MM.1S (cell line): ENCODE measurements around the gene TERT.

Experiments
- DNase-seq: peaks from one replicate; pipeline ENCODE4 v3.0.0-alpha.2; 2015
- H2AFZ ChIP-seq: fragments of 300-600 bp; sonication (generic); 2 replicates; pipeline ENCODE4 v1.6.0; 2016; ENCODE audit warnings: antibody characterized with exemption, low read length
- H3F3A ChIP-seq: fragments of 300-600 bp; sonication (generic); 2 replicates; pipeline ENCODE4 v1.6.1; 2016; ENCODE audit warnings: mild to moderate bottlenecking, antibody characterized with exemption, low read length, moderate library complexity, mixed read lengths; ENCODE audit not compliant: insufficient read depth
- H3K27ac ChIP-seq: fragments of 300-600 bp; sonication (generic); 2 replicates; pipeline ENCODE4 v1.5.1; 2016; ENCODE audit warnings: mild to moderate bottlenecking, low read length
- H3K27me3 ChIP-seq: fragments of 300-600 bp; sonication (generic); replicated peaks from 2 replicates; pipeline ENCODE4 v1.6.0; 2016; ENCODE audit warnings: low read length; ENCODE audit not compliant: insufficient read depth
- H3K36me3 ChIP-seq: fragments of 300-600 bp; sonication (generic); replicated peaks from 2 replicates; pipeline ENCODE4 v1.6.1; 2016; ENCODE audit warnings: mild to moderate bottlenecking, low read length, mixed read lengths; ENCODE audit not compliant: insufficient read depth
- H3K4me1 ChIP-seq: fragments of 300-600 bp; sonication (generic); 2 replicates; pipeline ENCODE4 v1.6.1; 2016; ENCODE audit warnings: low read length, mixed read lengths
- H3K4me2 ChIP-seq: fragments of 300-600 bp; sonication (generic); 2 replicates; pipeline ENCODE4 v1.6.0; 2016; ENCODE audit warnings: low read depth, low read length
- H3K4me3 ChIP-seq: fragments of 300-600 bp; sonication (generic); 2 replicates; pipeline ENCODE4 v1.5.1; 2016; ENCODE audit warnings: low read length, mixed read lengths
- H3K79me2 ChIP-seq: fragments of 300-600 bp; sonication (generic); 2 replicates; pipeline ENCODE4 v1.6.1; 2016; ENCODE audit warnings: mixed run types, low read length, mixed read lengths
- H3K9ac ChIP-seq: fragments of 300-600 bp; sonication (generic); 2 replicates; pipeline ENCODE4 v1.6.1; 2016; ENCODE audit warnings: low read length, mixed read lengths
- H3K9me2 ChIP-seq: fragments of 300-600 bp; sonication (generic); replicated peaks from 2 replicates; pipeline ENCODE4 v1.6.1; 2016; ENCODE audit warnings: mild to moderate bottlenecking, low read length, mixed read lengths; ENCODE audit not compliant: insufficient read depth
- H3K9me3 ChIP-seq: fragments of 300-600 bp; sonication (generic); replicated peaks from 2 replicates; pipeline ENCODE4 v1.6.1; 2016; ENCODE audit warnings: mild to moderate bottlenecking, low read length, mixed read lengths; ENCODE audit not compliant: insufficient read depth
- H4K20me1 ChIP-seq: fragments of 300-600 bp; sonication (generic); 2 replicates; pipeline ENCODE4 v1.6.1; 2016; ENCODE audit warnings: mild to moderate bottlenecking, low read length, moderate library complexity, mixed read lengths; ENCODE audit not compliant: insufficient read depth
- EZH2 ChIP-seq: fragments of 300-600 bp; sonication (generic); optimal IDR thresholded peaks from 2 replicates; pipeline ENCODE3; 2017; ENCODE audit warnings: low read depth, mild to moderate bottlenecking, antibody characterized with exemption, low read length, mixed read lengths
- EZH2phosphoT487 ChIP-seq: fragments of 300-600 bp; sonication (generic); IDR thresholded peaks from 2 replicates; pipeline ENCODE4 v1.6.1; 2018; ENCODE audit warnings: antibody characterized with exemption, low read length
- TF ChIP-seq, protein P1 (sequence below): fragments of 300-600 bp; sonication (generic); IDR thresholded peaks from 2 replicates; pipeline ENCODE4 v1.5.1; 2016; ENCODE audit warnings: antibody characterized with exemption, low read length, mixed read lengths

Gene TERT

GRCh38 chr5:1261643-1262042 lies 33.2 kb downstream of the TERT start:
- Histone ChIP-seq H4K20me1 (no peaks in the 10 kb centered on the region), H3K4me2 (no peak overlapping the region), H3K4me1 (no peaks in the 10 kb centered on the region), H3K9me2 (no peaks in the 10 kb centered on the region), H3K36me3 (no peaks in the 10 kb centered on the region), H3K79me2 (no peaks in the 10 kb centered on the region), H3K4me3 (no peak overlapping the region), H2AFZ (no peak overlapping the region), H3F3A (no peaks in the 10 kb centered on the region), H3K27ac (no peak overlapping the region), H3K27me3 (no peaks in the 10 kb centered on the region), H3K9ac (no peak overlapping the region), H3K9me3 (no peaks in the 10 kb centered on the region)
- DNase-seq = no peak
- TF ChIP-seq EZH2 (no peak), EZH2phosphoT487 (no peak)
- TF ChIP-seq, protein P1, sequence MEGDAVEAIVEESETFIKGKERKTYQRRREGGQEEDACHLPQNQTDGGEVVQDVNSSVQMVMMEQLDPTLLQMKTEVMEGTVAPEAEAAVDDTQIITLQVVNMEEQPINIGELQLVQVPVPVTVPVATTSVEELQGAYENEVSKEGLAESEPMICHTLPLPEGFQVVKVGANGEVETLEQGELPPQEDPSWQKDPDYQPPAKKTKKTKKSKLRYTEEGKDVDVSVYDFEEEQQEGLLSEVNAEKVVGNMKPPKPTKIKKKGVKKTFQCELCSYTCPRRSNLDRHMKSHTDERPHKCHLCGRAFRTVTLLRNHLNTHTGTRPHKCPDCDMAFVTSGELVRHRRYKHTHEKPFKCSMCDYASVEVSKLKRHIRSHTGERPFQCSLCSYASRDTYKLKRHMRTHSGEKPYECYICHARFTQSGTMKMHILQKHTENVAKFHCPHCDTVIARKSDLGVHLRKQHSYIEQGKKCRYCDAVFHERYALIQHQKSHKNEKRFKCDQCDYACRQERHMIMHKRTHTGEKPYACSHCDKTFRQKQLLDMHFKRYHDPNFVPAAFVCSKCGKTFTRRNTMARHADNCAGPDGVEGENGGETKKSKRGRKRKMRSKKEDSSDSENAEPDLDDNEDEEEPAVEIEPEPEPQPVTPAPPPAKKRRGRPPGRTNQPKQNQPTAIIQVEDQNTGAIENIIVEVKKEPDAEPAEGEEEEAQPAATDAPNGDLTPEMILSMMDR = no peak

DNA sequence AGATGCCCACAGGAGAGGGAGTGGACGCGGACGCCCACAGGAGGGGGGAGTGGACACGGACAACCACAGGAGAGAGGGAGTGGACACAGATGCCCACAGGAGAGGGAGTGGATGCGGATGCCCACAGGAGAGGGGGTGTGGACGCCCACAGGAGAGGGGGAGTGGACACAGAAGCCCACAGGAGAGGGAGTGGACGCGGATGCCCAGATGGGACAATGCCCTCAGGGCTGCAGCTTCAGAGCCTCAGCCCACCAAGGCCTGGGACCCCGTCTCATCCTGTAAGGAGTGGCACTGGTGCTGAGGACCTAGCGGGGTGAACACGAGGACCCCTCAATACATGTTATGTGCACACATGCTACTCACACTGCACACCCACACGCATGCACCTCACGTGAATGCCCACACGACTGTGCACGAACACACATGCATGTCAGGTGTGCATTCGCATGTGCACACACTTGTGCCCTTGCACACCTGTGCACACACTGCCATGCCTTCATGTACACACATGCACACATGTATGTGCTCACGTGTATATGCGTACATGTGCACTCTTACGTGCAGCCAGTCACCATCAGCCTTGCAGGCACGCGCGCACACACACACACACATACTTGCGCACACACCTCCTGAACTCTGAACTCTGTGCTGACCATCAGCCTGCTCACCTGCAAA lies 34.9 kb downstream of the TERT start:
- Histone ChIP-seq H4K20me1 (no peaks in the 10 kb centered on the region), H3K27ac (no peak overlapping the region), H3K79me2 (no peaks in the 10 kb centered on the region), H3K4me2 (no peak overlapping the region), H3K4me3 (no peak overlapping the region), H3K27me3 (no peaks in the 10 kb centered on the region), H3K9me2 (no peaks in the 10 kb centered on the region), H3K36me3 (no peaks in the 10 kb centered on the region), H3K9ac (no peak overlapping the region), H2AFZ (no peak overlapping the region), H3K4me1 (no peaks in the 10 kb centered on the region), H3F3A (no peaks in the 10 kb centered on the region), H3K9me3 (no peaks in the 10 kb centered on the region)
- no peak for DNase-seq
- no peak for TF ChIP-seq EZH2phosphoT487
- TF ChIP-seq EZH2 = no peak
- TF ChIP-seq, protein P1 = no peak

DNA sequence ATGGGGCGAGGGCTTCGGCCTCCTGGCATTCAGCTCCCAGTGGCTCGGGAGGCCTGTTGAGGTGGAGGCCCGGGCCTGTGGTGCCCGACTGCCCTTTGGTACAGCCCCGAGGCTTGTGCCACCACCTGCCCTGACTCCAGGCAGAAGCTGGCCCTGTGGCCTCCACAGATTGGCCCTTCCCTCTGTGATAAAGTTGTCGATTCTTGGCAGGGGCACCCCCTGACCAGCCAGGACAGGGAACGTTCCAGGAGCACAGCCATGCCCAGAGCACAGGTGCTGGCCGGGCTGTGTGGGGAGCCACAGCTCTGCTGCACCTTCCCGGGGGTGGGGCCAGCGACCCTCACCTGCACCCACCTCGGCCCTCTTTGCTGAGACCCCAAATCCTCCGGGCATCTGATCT lies 37.0 kb downstream of the TERT start:
- H3K27me3 ChIP-seq = no peaks in the 10 kb centered on the region
- no peaks in the 10 kb centered on the region for H3K36me3 ChIP-seq
- H4K20me1 ChIP-seq = no peaks in the 10 kb centered on the region
- H3K9me2 ChIP-seq = no peaks in the 10 kb centered on the region
- TF ChIP-seq, protein P1 = no peak
- no peak for TF ChIP-seq EZH2phosphoT487
- TF ChIP-seq EZH2 = no peak
- no peak overlapping the region for H3K9ac ChIP-seq
- no peak for DNase-seq
- H3K4me1 ChIP-seq = no peaks in the 10 kb centered on the region
- H3K4me2 ChIP-seq = no peak overlapping the region
- H3F3A ChIP-seq = no peaks in the 10 kb centered on the region
- H3K27ac ChIP-seq = no peak overlapping the region
- H3K4me3 ChIP-seq = no peak overlapping the region
- H3K9me3 ChIP-seq = no peaks in the 10 kb centered on the region
- H3K79me2 ChIP-seq = no peaks in the 10 kb centered on the region
- no peak overlapping the region for H2AFZ ChIP-seq
